ENCODE data around the gene ACCS. TPM values are rescaled to one million over a fixed set of nuclear protein-coding genes. Genes with fewer than 3 reads are reported as not detected.

The ACCS gene
- polyA plus RNA-seq, 2 of the 4 experiments (the other 2 are of a cell fraction), result 21.7 to 24.9 TPM

GRCh38 chr11:44085330-44085729 lies 19.3 kb downstream of the ACCS start:
- Histone ChIP-seq H3K4me3 (no peak overlapping the region), H3K9me3 (peaks cover 6% of the 10 kb centered on the region; the same call in 2 of the 3 replicates), H3K4me2 (no peak overlapping the region), H3K4me1 (no peaks in the 10 kb centered on the region), H3K27ac (no peak overlapping the region)
- no peak for ATAC-seq
- FAIRE-seq, result no peak
- POLR2A ChIA-PET, result interaction anchor here (1.4 kb wide), 1 partner anchor 19 kb away, joined by 5 read pairs; the partner anchor contains the start of gene ACCS
- CTCF ChIA-PET, result interaction anchor here (1.1 to 6.3 kb wide), 8 partner anchors 9 to 454 kb away, joined by 3 to 47 read pairs (median 4); partner anchors contain the start of gene EXT2
- 97% methylated on average over 1 of the region's 1 CpG for WGBS (ENCODE audit: missing lambda C conversion rate)
- TF ChIP-seq HMGXB4 (CRISPR knock-in tag; IDR thresholded peaks at IDR 0.05; ENCODE audit: borderline replicate concordance), result no peak
- no peak for TF ChIP-seq SMC3 (IDR thresholded peaks at IDR 0.05)
- no peak for TF ChIP-seq ZSCAN20 (CRISPR knock-in tag; IDR thresholded peaks at IDR 0.05)
- no peak for TF ChIP-seq MAFK (IDR thresholded peaks at IDR 0.05; ENCODE audit: partially characterized antibody)
- TF ChIP-seq MAX (IDR thresholded peaks at IDR 0.05), result no peak
- TF ChIP-seq POLR2AphosphoS2 (conservative IDR thresholded peaks at IDR 0.05; ENCODE audit: low read length), result no peak
- no peak for TF ChIP-seq HOXB5 (CRISPR knock-in tag; IDR thresholded peaks at IDR 0.05)
- no peak for TF ChIP-seq PHF8 (IDR thresholded peaks at IDR 0.05; ENCODE audit: borderline replicate concordance, low read depth)
- no peak for TF ChIP-seq TP53 (CRISPR knock-in tag; IDR thresholded peaks at IDR 0.05)
- TF ChIP-seq CHD2 (IDR thresholded peaks at IDR 0.05; ENCODE audit: low read length, partially characterized antibody), result no peak
- TF ChIP-seq CEBPB (IDR thresholded peaks at IDR 0.05), result no peak
- no peak for TF ChIP-seq HES2 (IDR thresholded peaks at IDR 0.05)
- TF ChIP-seq ESRRA (IDR thresholded peaks at IDR 0.05; ENCODE audit: borderline replicate concordance, low read length), result no peak
- no peak for TF ChIP-seq HOXA7 (CRISPR knock-in tag; IDR thresholded peaks at IDR 0.05)
- TF ChIP-seq JUNB (IDR thresholded peaks at IDR 0.05), result no peak
- TF ChIP-seq FOXS1 (CRISPR knock-in tag; IDR thresholded peaks at IDR 0.05), result no peak
- no peak for TF ChIP-seq CBX2 (IDR thresholded peaks at IDR 0.05; ENCODE audit: borderline replicate concordance, low read depth)
- no peak for TF ChIP-seq E2F6 (IDR thresholded peaks at IDR 0.05; ENCODE audit: borderline replicate concordance, low read depth)
- no peak for TF ChIP-seq ZNF302 (CRISPR knock-in tag; IDR thresholded peaks at IDR 0.05)
- no peak for DNase-seq (ENCODE audit: low read depth in 1 of 2, low spot score in 1 of 2)

GRCh38 chr11:44088377-44088776 lies 22.3 kb downstream of the ACCS start:
- FAIRE-seq, result no peak
- TF ChIP-seq JUNB (IDR thresholded peaks at IDR 0.05) (no peak), RARB (CRISPR knock-in tag; IDR thresholded peaks at IDR 0.05) (no peak), GATA3 (IDR thresholded peaks at IDR 0.05; ENCODE audit: borderline replicate concordance) (no peak), PBX3 (IDR thresholded peaks at IDR 0.05) (no peak), NPAS2 (CRISPR knock-in tag; IDR thresholded peaks at IDR 0.05; ENCODE audit: borderline replicate concordance) (no peak), MAZ (IDR thresholded peaks at IDR 0.05; ENCODE audit: borderline replicate concordance, low read depth, low read length) (no peak)
- H3K4me1 ChIP-seq, result no peaks in the 10 kb centered on the region
- ChIA-PET POLR2A (no interaction called here), CTCF (interaction anchor here (1.3 to 2.0 kb wide), 2 partner anchors 32 to 45 kb away, joined by 3 to 10 read pairs; no protein-coding TSS in a partner anchor)
- peaks cover 6% of the 10 kb centered on the region; the same call in 2 of the 3 replicates for H3K9me3 ChIP-seq
- H3K4me3 ChIP-seq, result no peak overlapping the region
- no peak overlapping the region for H3K4me2 ChIP-seq
- no peak overlapping the region for H3K27ac ChIP-seq
- WGBS (ENCODE audit: missing lambda C conversion rate), result 90% methylated on average over 4 of the region's 4 CpGs
- DNase-seq (ENCODE audit: low read depth in 1 of 2, low spot score in 1 of 2), result no peak
- ATAC-seq, result no peak
